Activated T-cell treated with anti-CD3 and anti-CD28 coated beads for 24 hours (primary cell): ENCODE measurements around the gene DPP3.

ENCODE experiments used
- DNase-seq: peaks from one replicate; pipeline ENCODE4 v3.0.0-alpha.2; 2020; ENCODE audit warnings: low read depth

DPP3 gene

GRCh38 chr11:66488957-66489356 is 8.7 kb downstream of the DPP3 start:
- no peak for DNase-seq

GRCh38 chr11:66489636-66490035 is 9.4 kb downstream of the DPP3 start:
- DNase-seq: no peak

DNA sequence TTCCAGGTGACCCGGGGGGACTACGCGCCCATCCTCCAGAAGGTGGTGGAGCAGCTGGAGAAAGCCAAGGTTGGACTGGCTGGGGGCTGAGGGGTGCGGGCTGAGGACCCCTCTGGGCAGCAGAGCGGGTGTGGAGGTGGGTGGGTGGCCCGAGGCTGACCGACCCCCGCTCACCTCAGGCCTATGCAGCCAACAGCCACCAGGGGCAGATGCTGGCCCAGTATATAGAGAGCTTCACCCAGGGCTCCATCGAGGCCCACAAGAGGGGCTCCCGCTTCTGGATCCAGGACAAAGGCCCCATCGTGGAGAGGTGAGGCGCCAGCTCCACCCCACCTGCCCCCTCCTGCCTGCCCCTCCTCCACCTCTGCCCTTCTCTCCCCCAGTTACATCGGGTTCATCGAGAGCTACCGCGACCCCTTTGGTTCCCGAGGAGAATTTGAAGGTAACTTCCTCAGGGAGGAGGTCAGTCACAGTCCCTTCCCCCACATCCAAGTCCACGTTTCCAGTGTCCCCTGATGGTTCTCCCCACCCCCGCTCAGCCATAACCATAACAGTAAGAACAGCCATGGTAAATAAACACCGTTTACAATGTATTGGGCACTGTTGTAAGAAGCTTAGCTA is 11.2 kb downstream of the DPP3 start:
- no peak for DNase-seq

GRCh38 chr11:66492161-66492865 is 12.1 kb downstream of the DPP3 start:
- no peak for DNase-seq

GRCh38 chr11:66493130-66493529 is 12.9 kb downstream of the DPP3 start:
- no peak for DNase-seq

DNA sequence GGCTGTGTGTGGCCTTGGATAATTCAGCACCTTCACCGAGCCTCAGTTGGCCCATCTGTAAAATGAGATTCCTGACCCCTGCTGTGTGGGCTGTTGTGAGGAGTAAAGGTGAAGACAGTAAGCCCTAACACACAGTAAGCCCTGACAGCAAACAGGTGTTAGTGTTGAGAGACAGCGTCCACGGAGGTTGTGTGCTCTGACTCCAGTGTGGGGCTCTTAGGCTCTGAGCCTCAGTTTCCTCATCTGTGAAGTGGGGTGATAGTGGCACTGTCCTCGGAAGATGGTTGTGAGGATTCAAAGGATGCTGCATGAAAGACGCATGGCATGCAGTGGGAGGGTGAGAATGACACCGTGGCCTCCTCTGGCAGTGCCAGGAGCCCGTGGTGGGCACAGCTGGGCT is 14.2 kb downstream of the DPP3 start:
- DNase-seq: no peak

DNA sequence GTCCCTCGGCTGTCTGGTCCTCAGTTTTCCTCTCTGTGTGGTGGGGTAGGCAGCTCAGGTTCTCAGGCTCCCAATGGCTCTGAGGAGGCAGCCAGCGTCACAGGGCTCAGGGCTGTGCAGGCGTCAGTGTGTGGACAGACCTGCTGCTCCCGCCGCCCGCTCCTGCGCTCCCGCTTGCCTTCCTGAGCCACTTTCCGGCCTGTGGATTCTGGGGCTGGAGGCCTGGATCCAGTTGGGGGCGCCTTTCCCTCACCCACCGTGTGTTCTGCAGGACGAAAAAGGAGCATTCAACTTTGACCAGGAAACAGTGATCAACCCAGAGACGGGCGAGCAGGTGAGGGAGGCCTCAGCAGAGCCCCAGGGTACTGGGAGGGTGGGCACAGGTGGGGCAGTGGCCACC is 14.7 kb downstream of the DPP3 start:
- no peak for DNase-seq

- DNase-seq: no peak
Measured at GRCh38 chr11:66495401-66495854, 15.2 kb downstream of the DPP3 start.

DNA sequence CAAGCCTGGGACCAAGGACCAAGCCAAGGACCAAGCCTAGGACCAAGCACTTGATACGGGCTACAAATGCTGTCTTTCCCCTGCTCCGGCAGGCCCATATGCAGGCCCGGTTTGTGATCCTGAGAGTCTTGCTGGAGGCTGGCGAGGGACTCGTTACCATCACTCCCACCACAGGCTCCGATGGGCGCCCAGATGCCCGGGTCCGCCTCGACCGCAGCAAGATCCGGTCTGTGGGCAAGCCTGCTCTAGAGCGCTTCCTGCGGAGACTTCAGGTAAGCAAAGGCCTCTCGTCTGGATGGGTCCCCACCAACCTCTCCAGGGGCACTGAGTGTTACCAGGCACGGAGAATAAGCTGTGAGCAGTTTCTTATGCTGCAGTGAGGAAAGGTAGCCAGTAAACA is 17.0 kb downstream of the DPP3 start:
- DNase-seq: no peak

GRCh38 chr11:66498506-66498905 is 18.3 kb downstream of the DPP3 start:
- DNase-seq: no peak

DNA sequence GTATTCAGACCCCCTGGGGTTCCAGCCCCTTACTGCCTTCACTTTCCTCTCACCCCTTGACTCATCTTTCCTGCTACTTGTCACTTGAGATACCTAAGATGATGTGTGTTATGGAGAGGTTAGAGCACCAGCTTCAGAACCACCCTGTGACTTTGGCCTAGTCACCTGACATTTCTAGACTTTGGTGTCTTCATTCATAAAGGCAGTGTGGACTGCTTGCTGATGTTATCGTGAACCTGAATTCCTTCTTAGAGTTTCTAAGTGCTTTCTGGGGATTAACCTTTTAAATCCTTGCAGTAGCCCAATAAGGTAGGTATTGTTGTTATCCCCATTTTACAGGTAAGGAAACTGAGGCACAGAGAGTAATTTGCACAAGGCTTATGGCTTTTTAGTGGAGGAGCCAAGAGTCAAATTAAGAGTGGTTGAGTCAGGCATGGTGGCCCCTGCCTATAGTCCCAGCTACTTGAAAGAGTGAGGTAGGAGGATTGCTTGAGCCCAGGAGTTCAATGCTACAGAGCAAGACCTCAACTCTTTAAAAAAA is 25.1 kb downstream of the DPP3 start:
- DNase-seq: no peak

- DNase-seq: no peak
Measured at GRCh38 chr11:66509131-66509561, 28.9 kb downstream of the DPP3 start.

GRCh38 chr11:66510271-66510989 is 30.2 kb downstream of the DPP3 start, which contains the start of gene BBS1:
TSS of gene BBS1 (plus strand) at chr11:66510635. CDS start at chr11:66510660, 25 bp downstream.
- peak; percentile 78 for DNase-seq

DNA sequence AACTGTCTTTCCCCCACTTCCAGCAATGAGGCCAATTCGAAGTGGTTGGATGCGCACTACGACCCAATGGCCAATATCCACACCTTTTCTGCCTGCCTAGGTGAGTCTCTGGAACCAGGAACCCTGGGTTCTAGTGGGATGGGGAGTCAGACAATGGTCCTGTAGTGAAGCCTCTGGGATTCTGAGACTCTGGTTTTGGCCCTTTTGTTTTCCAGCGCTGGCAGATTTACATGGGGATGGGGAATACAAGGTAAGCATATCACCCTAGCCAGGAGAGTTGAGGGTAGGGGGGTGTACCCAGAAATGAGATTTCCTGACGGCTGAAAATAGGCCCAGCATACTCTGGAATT is 30.7 kb downstream of the DPP3 start:
- no peak for DNase-seq

- DNase-seq: no peak
Measured at GRCh38 chr11:66523611-66524010, 43.4 kb downstream of the DPP3 start.

- DNase-seq: no peak
Measured at GRCh38 chr11:66524304-66525040, 44.2 kb downstream of the DPP3 start.

GRCh38 chr11:66529069-66529468 is 48.8 kb downstream of the DPP3 start:
- DNase-seq: no peak

DNA sequence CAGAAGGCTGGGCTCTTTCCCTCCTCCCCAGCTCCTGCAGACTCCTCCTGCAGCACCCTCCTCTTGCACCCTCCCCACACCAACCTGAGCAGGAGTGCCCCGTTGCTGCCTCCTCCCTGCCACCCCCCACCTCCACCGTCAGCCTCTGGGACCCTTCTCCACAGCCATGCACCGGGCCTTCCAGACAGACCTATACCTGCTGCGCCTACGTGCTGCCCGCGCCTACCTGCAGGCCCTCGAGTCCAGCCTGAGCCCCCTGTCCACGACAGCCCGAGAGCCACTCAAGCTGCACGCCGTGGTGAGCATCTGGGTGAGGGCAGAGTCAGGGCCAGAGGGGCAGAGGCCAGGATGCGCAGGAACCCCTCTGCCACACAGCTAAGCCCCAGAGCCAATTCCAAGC is 49.4 kb downstream of the DPP3 start:
- no peak for DNase-seq

DNA sequence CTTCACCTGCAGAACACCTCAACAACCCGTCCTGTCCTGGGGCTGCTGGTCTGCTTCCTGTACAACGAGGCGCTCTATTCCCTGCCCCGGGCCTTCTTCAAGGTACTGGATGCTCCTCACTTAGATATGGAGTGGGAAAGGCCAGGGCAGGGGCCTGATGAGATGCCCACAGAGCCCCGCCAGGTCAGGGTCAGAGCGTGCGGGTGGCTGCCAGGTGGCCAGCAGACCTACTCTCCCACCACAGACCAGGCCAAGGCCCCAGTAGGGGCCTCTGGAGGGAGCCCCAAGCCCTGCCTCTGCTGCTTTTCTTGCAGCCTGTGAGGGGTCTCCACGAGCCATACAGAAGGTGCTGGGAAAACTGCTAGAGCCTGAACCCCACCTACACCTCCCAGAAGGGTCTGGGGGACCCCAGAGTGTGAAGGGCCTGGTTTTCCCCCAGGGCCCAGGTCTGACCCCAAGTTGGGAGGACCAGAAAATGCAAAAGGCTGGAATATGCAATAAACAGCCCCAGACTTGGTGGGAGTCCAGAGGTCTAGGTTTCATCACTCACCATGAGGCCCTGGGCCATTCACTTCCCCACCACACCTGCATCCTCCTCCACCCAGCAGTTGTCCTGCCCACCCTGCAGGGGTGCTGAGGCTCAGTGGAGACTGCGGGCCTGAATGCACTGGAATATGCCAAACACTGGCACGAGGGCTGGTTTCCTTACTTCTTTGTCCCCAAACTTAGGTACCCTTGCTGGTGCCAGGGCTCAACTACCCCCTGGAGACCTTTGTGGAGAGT is 50.9 kb downstream of the DPP3 start:
- no peak for DNase-seq

DNA sequence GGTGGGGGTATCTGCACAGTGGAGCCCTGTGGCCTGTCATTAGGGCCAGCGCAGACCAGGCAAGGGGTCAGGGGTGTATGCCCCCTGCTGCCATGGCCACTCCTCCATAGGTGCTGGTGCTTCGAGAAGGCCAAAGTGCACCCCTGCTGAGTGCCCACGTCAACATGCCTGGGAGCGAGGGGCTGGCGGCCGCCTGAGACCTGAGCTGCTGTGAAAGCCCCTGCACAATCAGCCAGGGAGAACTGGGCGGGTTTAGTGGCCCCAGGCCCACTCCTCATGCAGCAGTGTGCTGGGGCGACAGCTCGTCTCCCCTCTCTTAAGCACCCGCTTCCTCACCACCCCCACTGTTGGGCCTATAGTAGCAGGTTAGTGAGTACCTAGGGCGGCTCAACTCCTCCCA is 51.6 kb downstream of the DPP3 start:
- no peak for DNase-seq

- DNase-seq: no peak
Measured at GRCh38 chr11:66532784-66533183, 52.5 kb downstream of the DPP3 start.
